Stomach (tissue), 9 donors: Measurements from ENCODE around the gene NT5DC4. TPM values are rescaled to one million over a fixed set of nuclear protein-coding genes. Genes with fewer than 3 reads are reported as not detected.

Experiments used
- DNase-seq, 2 donors: peaks; one replicate each; pipeline versions ENCODE4 v3.0.0 to v3.0.0-alpha.2; 2013 to 2019
- H3K27ac ChIP-seq, 5 donors: fragments of 200-600 bp in 4 of 5; sonication (generic) in 4 of 5; one replicate each; pipeline ENCODE4 v1.5.1; 2013 to 2019; ENCODE audit warnings: mild to moderate bottlenecking in 1 of 5, moderate library complexity in 1 of 5
- H3K27me3 ChIP-seq, 3 donors: fragments of 200-600 bp; sonication (generic); one replicate each; pipeline ENCODE4 v1.5.1; 2017 to 2019; ENCODE audit warnings: mixed run types in 1 of 3
- H3K36me3 ChIP-seq, 4 donors: fragments of 200-600 bp; sonication (generic); 1 replicate in 3 of 4; 2 replicates in 1 of 4; pipeline ENCODE4 v1.5.1; 2016 to 2019
- H3K4me1 ChIP-seq, 4 donors: fragments of 200-600 bp; sonication (generic); one replicate each; pipeline ENCODE4 v1.5.1; 2016 to 2019
- H3K4me3 ChIP-seq, 4 donors: fragments of 200-600 bp; sonication (generic) in 3 of 4; one replicate each; pipeline ENCODE4 v1.5.1; 2016 to 2019; ENCODE audit warnings: mild to moderate bottlenecking in 1 of 4
- H3K9me3 ChIP-seq, 4 donors: fragments of 200-600 bp; sonication (generic); one replicate each; pipeline ENCODE4 v1.5.1; 2016 to 2019
- EP300 ChIP-seq: sonication (generic); formaldehyde crosslinking; IDR thresholded peaks from one replicate; pipeline ENCODE4 v1.6.1; 2017; ENCODE audit warnings: antibody characterized with exemption
- POLR2A ChIP-seq, 4 donors: fragments of 450-650 bp; IDR thresholded peaks; one replicate each; pipeline ENCODE4 v1.6.1; 2016; ENCODE audit warnings: antibody characterized with exemption in 4 of 4, control low read depth in 2 of 4, mild to moderate bottlenecking in 1 of 4, moderate library complexity in 1 of 4
- POLR2AphosphoS5 ChIP-seq, 3 donors: sonication (generic); formaldehyde crosslinking; IDR thresholded peaks; one replicate each; pipeline ENCODE4 v1.6.1; 2016; ENCODE audit warnings: antibody characterized with exemption in 3 of 3
- WGBS, 5 donors: extraction: QIAGEN DNeasy Blood & Tissue Kit in 3 of 5; methylation state at CpG; one replicate each; pipeline versions ENCODE4 v1.1.5 to v1.1.7; 2013 to 2018; 5-methylcytosine and 5-hydroxymethylcytosine counted together
- intact Hi-C: fragments of 100-400 bp; cut with DNase I; formaldehyde crosslinking; loops from one replicate; pipeline ENCODE4 v1.15.1; 2023; ENCODE audit warnings: low total_unique reads
- polyA plus RNA-seq, 3 donors: library from polyadenylated mRNA; stranded (reverse); fragments of 200-250 nt; gene quantifications; one replicate each; pipeline ENCODE4 v1.2.3, GENCODE V29; 2013
- total RNA-seq, 5 donors: library from RNA; depleted of rRNA; stranded (reverse); fragments of >200 nt; gene quantifications; one replicate each; pipeline versions ENCODE4 v1.1.0 to v1.2.3, GENCODE V29; 2014 to 2016
- TF ChIP-seq, protein P1 (sequence below), 7 experiments: fragments of 450-650 bp in 4 of 7; fragments of 200-600 bp in 3 of 7; sonication (generic) in 3 of 7; IDR thresholded peaks; one replicate each; pipeline ENCODE4 v1.5.1; 2016 to 2019; ENCODE audit warnings: antibody characterized with exemption in 7 of 7, control low read depth in 2 of 7, mild to moderate bottlenecking in 1 of 7
- donor health status: healthy with polysubstance abuse.
- donor health status: Bipolar disorder and iron deficiency.
- donor health status: healthy.

Gene NT5DC4
- total and polyA plus RNA-seq, 8 donors, result not detected

GRCh38 chr2:112688086-112688880, 32.5 kb upstream of the NT5DC4 start:
- Histone ChIP-seq H3K36me3 (no peaks in the 10 kb centered on the region), H3K4me3 (no peak overlapping the region), H3K27me3 (no peaks in the 10 kb centered on the region), H3K4me1 (peaks cover 0 to 30% (median 7%) of the 10 kb centered on the region in 4 donors), H3K27ac (no peak overlapping the region), H3K9me3 (no peaks in the 10 kb centered on the region)
- 80 to 89% (median 86%) methylated on average over 14 of the region's 14 CpGs for WGBS, 5 donors
- intact Hi-C loops, result no loop called here
- TF ChIP-seq, protein P1, sequence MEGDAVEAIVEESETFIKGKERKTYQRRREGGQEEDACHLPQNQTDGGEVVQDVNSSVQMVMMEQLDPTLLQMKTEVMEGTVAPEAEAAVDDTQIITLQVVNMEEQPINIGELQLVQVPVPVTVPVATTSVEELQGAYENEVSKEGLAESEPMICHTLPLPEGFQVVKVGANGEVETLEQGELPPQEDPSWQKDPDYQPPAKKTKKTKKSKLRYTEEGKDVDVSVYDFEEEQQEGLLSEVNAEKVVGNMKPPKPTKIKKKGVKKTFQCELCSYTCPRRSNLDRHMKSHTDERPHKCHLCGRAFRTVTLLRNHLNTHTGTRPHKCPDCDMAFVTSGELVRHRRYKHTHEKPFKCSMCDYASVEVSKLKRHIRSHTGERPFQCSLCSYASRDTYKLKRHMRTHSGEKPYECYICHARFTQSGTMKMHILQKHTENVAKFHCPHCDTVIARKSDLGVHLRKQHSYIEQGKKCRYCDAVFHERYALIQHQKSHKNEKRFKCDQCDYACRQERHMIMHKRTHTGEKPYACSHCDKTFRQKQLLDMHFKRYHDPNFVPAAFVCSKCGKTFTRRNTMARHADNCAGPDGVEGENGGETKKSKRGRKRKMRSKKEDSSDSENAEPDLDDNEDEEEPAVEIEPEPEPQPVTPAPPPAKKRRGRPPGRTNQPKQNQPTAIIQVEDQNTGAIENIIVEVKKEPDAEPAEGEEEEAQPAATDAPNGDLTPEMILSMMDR (IDR thresholded peaks at IDR 0.05), result no peak
- TF ChIP-seq POLR2A (IDR thresholded peaks at IDR 0.05), result no peak
- TF ChIP-seq EP300, result no peak
- no peak for TF ChIP-seq POLR2AphosphoS5 (IDR thresholded peaks at IDR 0.05)
- no peak for DNase-seq

- H3K36me3 ChIP-seq, result no peaks in the 10 kb centered on the region
- peaks cover 0 to 26% (median 7%) of the 10 kb centered on the region in 4 donors for H3K4me1 ChIP-seq
- DNase-seq, result peak; percentile 71 to 75
- no peaks in the 10 kb centered on the region for H3K9me3 ChIP-seq
- WGBS, 5 donors, result 21 to 43% (median 24%) methylated on average over 9 of the region's 9 CpGs
- no peaks in the 10 kb centered on the region for H3K27me3 ChIP-seq
- TF ChIP-seq, protein P1 (IDR thresholded peaks at IDR 0.05), result peak in 5 of 7 experiments; percentile 50 to 93 (median 69)
- no peak for TF ChIP-seq POLR2AphosphoS5 (IDR thresholded peaks at IDR 0.05)
- intact Hi-C loops, result no loop called here
- peak overlapping the region in 2 of 4 donors; percentile 11 to 24 for H3K4me3 ChIP-seq
- H3K27ac ChIP-seq, result peak overlapping the region in 1 of 5 donors; percentile 9
These were observed 29.9 kb upstream of the NT5DC4 start for GRCh38 chr2:112690853-112691401.

GRCh38 chr2:112691881-112692281, 28.9 kb upstream of the NT5DC4 start:
- Histone ChIP-seq H3K4me1 (peaks cover 0 to 26% (median 7%) of the 10 kb centered on the region in 4 donors), H3K36me3 (no peaks in the 10 kb centered on the region), H3K27ac (peak overlapping the region in 2 of 5 donors; percentile 18 to 34), H3K4me3 (no peak overlapping the region), H3K27me3 (no peaks in the 10 kb centered on the region), H3K9me3 (no peaks in the 10 kb centered on the region)
- WGBS, 5 donors, result 47 to 79% (median 71%) methylated on average over 4 of the region's 4 CpGs
- no peak for DNase-seq
- intact Hi-C loops, result no loop called here
- TF ChIP-seq POLR2AphosphoS5 (IDR thresholded peaks at IDR 0.05) (no peak), POLR2A (IDR thresholded peaks at IDR 0.05) (no peak), EP300 (no peak)
- TF ChIP-seq, protein P1 (IDR thresholded peaks at IDR 0.05), result no peak

DNA sequence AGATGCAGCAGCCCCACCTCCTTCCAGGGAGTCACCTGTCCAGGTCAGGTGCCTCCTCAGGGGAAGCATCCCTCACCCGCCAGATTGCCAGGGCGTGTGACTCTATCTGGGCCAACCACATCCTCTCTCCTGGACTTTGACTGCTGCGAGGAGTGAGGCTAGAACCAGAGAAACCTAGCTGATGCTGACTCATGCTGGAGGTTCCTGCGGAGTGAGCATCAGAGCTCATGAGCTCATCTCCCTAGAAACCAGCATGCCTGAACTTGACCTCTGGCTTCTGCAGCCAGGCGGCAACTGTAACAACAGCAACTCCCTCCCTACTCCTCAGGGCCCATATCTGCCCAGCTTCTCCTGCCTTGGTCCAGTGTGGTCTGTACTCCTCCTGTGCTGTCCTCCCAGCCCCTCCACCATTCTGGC, 28.3 kb upstream of the NT5DC4 start:
- H3K27me3 ChIP-seq, result no peaks in the 10 kb centered on the region
- DNase-seq, result peak; percentile 49 to 77
- intact Hi-C loops, result no loop called here
- H3K9me3 ChIP-seq, result no peaks in the 10 kb centered on the region
- no peak overlapping the region for H3K4me3 ChIP-seq
- H3K36me3 ChIP-seq, result no peaks in the 10 kb centered on the region
- H3K4me1 ChIP-seq, result peaks cover 0 to 26% (median 7%) of the 10 kb centered on the region in 4 donors
- 25 to 55% (median 42%) methylated on average over 5 of the region's 5 CpGs for WGBS, 5 donors
- TF ChIP-seq, protein P1 (IDR thresholded peaks at IDR 0.05), result no peak
- TF ChIP-seq POLR2A (IDR thresholded peaks at IDR 0.05) (no peak), POLR2AphosphoS5 (IDR thresholded peaks at IDR 0.05) (no peak), EP300 (no peak)
- peak overlapping the region in 2 of 5 donors; percentile 18 to 34 for H3K27ac ChIP-seq
